GM23338 (cell line): ENCODE results near the gene ZNF48. TPM values are rescaled to one million over a fixed set of nuclear protein-coding genes. Genes with fewer than 3 reads are reported as not detected.
A peak's percentile ranks its signal among the peaks of the same experiment; 100 is the strongest.

Experiments
- ATAC-seq: fragments of 200-7000 bp; cut with Tn5 transposase; 3 replicates; pipeline ENCODE4 v1.9.1; 2020
- DNase-seq: peaks from one replicate; pipeline ENCODE4 v3.0.0-alpha.2; 2015; ENCODE audit warnings: low spot score
- H2AFZ ChIP-seq: fragments of 200-600 bp; sonication (generic); 2 replicates; pipeline ENCODE4 v1.8.0; 2016; ENCODE audit warnings: antibody characterized with exemption, mild to moderate bottlenecking, moderate library complexity
- H3F3A ChIP-seq: fragments of 200-600 bp; sonication (generic); replicated peaks from 2 replicates; pipeline ENCODE4 v1.8.0; 2017; ENCODE audit warnings: antibody characterized with exemption, mixed run types, low read depth
- H3K27ac ChIP-seq: fragments of 200-600 bp; sonication (generic); 2 replicates; pipeline ENCODE4 v1.6.1; 2016; ENCODE audit warnings: low read depth
- H3K27me3 ChIP-seq: fragments of 200-600 bp; sonication (generic); 2 replicates; pipeline ENCODE4 v1.8.0; 2016; ENCODE audit warnings: mild to moderate bottlenecking, mixed run types, moderate library complexity; ENCODE audit not compliant: insufficient read depth
- H3K36me3 ChIP-seq: fragments of 200-600 bp; sonication (generic); 2 replicates; pipeline ENCODE4 v1.8.0; 2016; ENCODE audit warnings: mild to moderate bottlenecking; ENCODE audit not compliant: insufficient read depth
- H3K4me1 ChIP-seq: fragments of 200-600 bp; sonication (generic); 2 replicates; pipeline ENCODE4 v1.8.0; 2016; ENCODE audit warnings: mild to moderate bottlenecking, moderate library complexity; ENCODE audit not compliant: insufficient read depth
- H3K4me2 ChIP-seq: fragments of 200-600 bp; sonication (generic); 2 replicates; pipeline ENCODE4 v1.7.1; 2017; ENCODE audit warnings: mixed run types
- H3K4me3 ChIP-seq: fragments of 200-600 bp; sonication (generic); 2 replicates; pipeline ENCODE4 v1.6.1; 2016; ENCODE audit warnings: mixed run types
- H3K79me2 ChIP-seq: fragments of 200-600 bp; sonication (generic); replicated peaks from 2 replicates; pipeline ENCODE4 v1.8.0; 2017; ENCODE audit warnings: mild to moderate bottlenecking; ENCODE audit not compliant: insufficient read depth
- H3K9me2 ChIP-seq: fragments of 200-600 bp; sonication (generic); 2 replicates; pipeline ENCODE4 v1.8.0; 2017; ENCODE audit not compliant: insufficient read depth
- H4K20me1 ChIP-seq: fragments of 200-600 bp; sonication (generic); replicated peaks from 2 replicates; pipeline ENCODE4 v1.8.0; 2017; ENCODE audit warnings: mild to moderate bottlenecking; ENCODE audit not compliant: insufficient read depth
- H3K27ac Mint-ChIP-seq: 2 replicates; pipeline ENCODE4 v1.8.0; 2020; ENCODE audit warnings: inconsistent platforms, mild to moderate bottlenecking, moderate library complexity, mixed read lengths
- H3K27me3 Mint-ChIP-seq: 3 replicates; pipeline ENCODE4 v1.8.0; 2022; ENCODE audit warnings: low read depth, mild to moderate bottlenecking, moderate library complexity, mixed read lengths, inconsistent platforms; ENCODE audit not compliant: insufficient read depth, poor library complexity
- H3K36me3 Mint-ChIP-seq: 3 replicates; pipeline ENCODE4 v1.8.0; 2021; ENCODE audit warnings: low read depth, mild to moderate bottlenecking, inconsistent platforms, moderate library complexity, mixed read lengths
- H3K4me1 Mint-ChIP-seq: 3 replicates; pipeline ENCODE4 v1.8.0; 2020; ENCODE audit warnings: mild to moderate bottlenecking, inconsistent platforms, mixed read lengths
- H3K4me3 Mint-ChIP-seq: 3 replicates; pipeline ENCODE4 v1.8.0; 2021; ENCODE audit warnings: moderate library complexity, mild to moderate bottlenecking, inconsistent platforms, mixed read lengths
- H3K9me3 Mint-ChIP-seq: 3 replicates; pipeline ENCODE4 v1.8.0; 2020; ENCODE audit warnings: moderate library complexity, mild to moderate bottlenecking, inconsistent platforms, mixed read lengths
- CREB1 ChIP-seq: fragments of 250-450 bp; sonication (Bioruptor Pico); IDR thresholded peaks from 2 replicates; pipeline ENCODE4 v1.5.0; 2020; ENCODE audit warnings: low read depth, mild to moderate bottlenecking, moderate library complexity
- ETS1 ChIP-seq: IDR thresholded peaks from 2 replicates; pipeline ENCODE4 v1.6.1; 2016; ENCODE audit warnings: antibody characterized with exemption
- EZH2phosphoT487 ChIP-seq: fragments of 200-600 bp; sonication (generic); IDR thresholded peaks from one replicate; pipeline ENCODE4 v1.8.1; 2018; ENCODE audit warnings: antibody characterized with exemption; ENCODE audit not compliant: unreplicated experiment
- JUNB ChIP-seq: IDR thresholded peaks from one replicate; pipeline ENCODE4 v1.6.1; 2016; ENCODE audit warnings: antibody characterized with exemption; ENCODE audit not compliant: unreplicated experiment
- NANOG ChIP-seq: IDR thresholded peaks from 2 replicates; pipeline ENCODE4 v1.6.1; 2016; ENCODE audit warnings: antibody characterized with exemption, borderline replicate concordance
- STAT1 ChIP-seq: IDR thresholded peaks from one replicate; pipeline ENCODE4 v1.6.1; 2016; ENCODE audit warnings: antibody characterized with exemption; ENCODE audit not compliant: unreplicated experiment
- ZNF114 ChIP-seq: fragments of 250-450 bp; sonication (Bioruptor Pico); IDR thresholded peaks from 2 replicates; pipeline ENCODE4 v1.5.0; 2020; ENCODE audit warnings: mild to moderate bottlenecking, moderate library complexity
- ZNF462 ChIP-seq: fragments of 250-450 bp; sonication (Bioruptor Pico); IDR thresholded peaks from 2 replicates; pipeline ENCODE4 v1.5.0; 2020; ENCODE audit warnings: mild to moderate bottlenecking, moderate library complexity
- polyA plus RNA-seq: library from polyadenylated mRNA; unstranded; fragments of >200 nt; fragmentation: Nextera tagmentation; extraction: Ambion mirVana; gene quantifications from 2 replicates; pipeline ENCODE4 v1.2.1, GENCODE V29; 2016
- total RNA-seq: library from RNA; depleted of rRNA; stranded (reverse); fragments of >200 nt; shearing (Covaris generic); gene quantifications from 2 replicates; pipeline ENCODE4 v1.2.3, GENCODE V29; 2014

The ZNF48 gene
- total and polyA plus RNA-seq, 2 experiments from 2014 or later = 4.8 to 44.3 TPM

GRCh38 chr16:30379158-30379783 lies 15.9 kb upstream of the ZNF48 start (continued):
- TF ChIP-seq EZH2phosphoT487 = no peak
- no peak for TF ChIP-seq CREB1 (CRISPR knock-in tag)
- TF ChIP-seq JUNB = no peak
- no peak for TF ChIP-seq NANOG

GRCh38 chr16:30380072-30380802 lies 15.0 kb upstream of the ZNF48 start:
- Histone ChIP-seq H3K4me3 (peak overlapping the region; percentile 94; the same call in 1 of the 2 replicates), H3K4me1 (peaks cover 11% of the 10 kb centered on the region), H3K79me2 (0 out of 2 replicates have a peak, but pooled peaks cover 4% of the 10 kb centered on the region), H3K4me2 (no peak overlapping the region), H2AFZ (no peak overlapping the region), H3F3A (peaks cover 24% of the 10 kb centered on the region), H3K27me3 (no peaks in the 10 kb centered on the region), H3K27ac (no peak overlapping the region), H3K36me3 (no peaks in the 10 kb centered on the region), H3K9me2 (no peaks in the 10 kb centered on the region), H4K20me1 (no peaks in the 10 kb centered on the region)
- H3K4me1 Mint-ChIP-seq = peaks cover 24% of the 10 kb centered on the region
- peaks cover 3% of the 10 kb centered on the region; the same call in 2 of the 3 replicates for H3K36me3 Mint-ChIP-seq
- TF ChIP-seq STAT1 = no peak
- no peak for TF ChIP-seq ZNF114 (CRISPR knock-in tag)
- no peak for TF ChIP-seq ETS1
- TF ChIP-seq JUNB = no peak
- TF ChIP-seq ZNF462 (CRISPR knock-in tag) = no peak
- no peak for DNase-seq
- H3K9me3 Mint-ChIP-seq = no peaks in the 10 kb centered on the region; the same call in none of the 3 replicates
- H3K27me3 Mint-ChIP-seq = peaks cover 28% of the 10 kb centered on the region
- H3K27ac Mint-ChIP-seq = no peak overlapping the region
- H3K4me3 Mint-ChIP-seq = peak overlapping the region; percentile 93
- ATAC-seq = no peak
